ENCODE results near the gene ZFYVE28.

The ZFYVE28 gene

DNA sequence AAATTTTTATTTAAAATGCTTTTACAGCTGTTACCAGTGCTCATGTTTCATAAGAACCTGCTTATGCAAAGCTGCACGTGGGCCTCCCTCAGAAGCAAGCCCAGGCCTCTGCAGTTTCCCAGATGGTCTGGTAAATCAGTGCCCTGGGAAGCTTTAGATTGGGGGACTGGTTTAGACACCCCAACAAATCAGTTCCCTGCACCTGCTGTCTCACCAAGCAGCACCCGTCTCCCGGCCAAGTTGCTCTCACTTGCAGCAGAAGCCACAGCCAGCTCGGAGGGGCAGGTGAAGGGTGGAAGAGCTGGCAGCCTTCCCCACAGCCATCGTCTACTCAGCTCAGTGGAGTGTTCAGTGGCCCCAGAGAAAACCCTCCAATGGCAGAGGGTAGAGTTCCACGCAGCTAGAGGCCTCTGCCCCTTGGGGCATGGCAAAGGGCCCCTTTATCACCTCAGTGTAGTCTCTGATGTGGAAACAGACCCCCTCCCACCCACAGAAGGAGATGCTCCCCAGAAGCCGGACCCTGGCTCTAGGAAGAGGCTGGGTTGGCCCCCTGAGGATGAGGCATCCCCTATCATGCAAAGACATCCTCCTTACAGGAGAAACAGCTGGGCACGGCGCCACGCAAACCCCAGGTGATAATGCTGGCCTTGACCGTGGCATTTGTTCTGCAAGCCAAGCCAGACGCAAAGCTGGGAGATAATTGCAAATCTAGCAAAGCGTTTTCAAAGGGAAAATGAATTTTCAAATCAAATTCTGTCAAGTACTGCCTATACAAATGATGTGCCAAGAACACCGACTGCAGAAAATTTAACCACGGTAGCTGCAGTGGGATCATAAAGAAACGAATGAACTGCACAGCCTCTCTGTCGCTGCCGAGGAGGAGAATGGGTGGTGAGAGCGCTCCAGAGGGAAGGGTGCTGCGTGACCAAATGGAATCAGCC, 51.9 kb downstream of the ZFYVE28 start:
- no peak for DNase-seq

DNA sequence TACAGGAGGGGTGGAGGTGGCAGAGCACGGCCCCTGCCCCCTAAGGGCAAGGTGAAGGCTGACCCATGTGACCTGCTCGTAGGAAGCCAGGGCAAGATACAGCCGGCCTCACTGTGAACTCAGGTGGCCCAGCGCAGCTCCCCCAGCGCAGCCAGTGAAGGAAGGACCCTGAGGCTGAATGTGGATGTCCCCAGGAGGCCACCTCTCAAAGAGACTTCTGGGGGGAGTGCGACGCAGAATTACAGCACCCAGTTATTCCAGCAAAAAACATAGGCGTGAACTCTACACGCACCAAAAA, 52.6 kb downstream of the ZFYVE28 start:
- DNase-seq, result no peak

DNA sequence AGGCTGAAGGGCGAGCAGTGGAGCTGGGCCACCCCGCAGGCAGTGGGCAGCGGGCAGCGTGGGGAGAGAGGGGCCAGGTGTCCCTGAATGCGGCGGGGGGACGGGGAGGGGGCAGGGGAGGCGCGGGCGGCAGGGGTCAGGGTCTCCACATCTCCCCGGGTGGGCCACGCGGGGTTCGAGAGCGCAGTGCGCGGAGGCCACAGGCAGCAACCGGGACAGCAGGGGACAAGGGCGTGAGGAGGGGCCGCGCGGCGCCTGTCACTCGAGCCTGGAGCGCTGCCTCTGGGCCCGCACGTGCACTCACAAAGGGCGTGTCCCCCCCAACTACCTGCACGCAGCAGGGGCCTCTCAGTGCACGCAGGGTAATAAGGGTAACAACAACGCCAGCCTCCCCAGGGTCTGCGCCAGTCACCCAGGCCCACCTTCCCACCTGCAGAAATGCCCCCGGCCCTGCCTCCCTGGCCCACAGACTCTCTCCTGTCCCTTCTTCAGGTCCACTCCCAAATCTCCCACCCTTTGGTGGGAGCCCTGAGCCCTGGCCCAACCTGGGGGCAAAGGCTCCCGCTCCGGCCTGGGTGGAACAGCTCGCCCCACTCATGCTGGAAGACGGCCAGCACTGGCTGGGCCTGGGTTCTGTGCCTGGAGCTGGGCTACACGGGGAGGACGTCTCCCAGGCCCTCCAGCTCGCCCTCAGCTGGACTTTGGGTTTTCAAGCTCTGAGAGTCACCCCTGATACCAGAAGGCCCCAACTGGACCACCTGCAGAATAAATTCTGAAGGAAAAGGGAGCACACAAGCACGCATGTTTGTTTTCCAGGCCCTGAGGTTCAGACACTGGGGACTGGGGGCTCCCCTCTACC, 53.2 kb downstream of the ZFYVE28 start:
- no peak for DNase-seq

DNA sequence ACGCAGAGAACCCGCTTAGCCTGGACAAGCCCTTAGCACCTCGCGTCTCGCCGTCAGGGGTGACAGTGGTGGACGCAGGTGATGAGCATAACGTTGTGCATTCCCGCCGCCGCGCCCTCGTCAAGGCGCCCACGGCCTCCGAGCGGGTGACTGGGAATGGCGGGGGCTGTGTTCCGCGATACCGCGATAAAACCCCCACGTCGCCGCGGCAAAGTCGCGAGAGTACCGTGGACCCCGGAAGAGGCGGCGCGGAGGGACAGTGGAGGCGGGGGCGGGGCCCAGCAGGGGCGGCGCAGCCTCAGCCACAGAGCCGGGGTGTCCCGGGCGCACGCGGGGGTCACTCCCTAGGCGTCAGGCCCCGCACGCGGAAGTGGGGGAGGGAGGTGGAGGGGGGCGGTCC, 53.8 kb downstream of the ZFYVE28 start:
- DNase-seq, result no peak

DNA sequence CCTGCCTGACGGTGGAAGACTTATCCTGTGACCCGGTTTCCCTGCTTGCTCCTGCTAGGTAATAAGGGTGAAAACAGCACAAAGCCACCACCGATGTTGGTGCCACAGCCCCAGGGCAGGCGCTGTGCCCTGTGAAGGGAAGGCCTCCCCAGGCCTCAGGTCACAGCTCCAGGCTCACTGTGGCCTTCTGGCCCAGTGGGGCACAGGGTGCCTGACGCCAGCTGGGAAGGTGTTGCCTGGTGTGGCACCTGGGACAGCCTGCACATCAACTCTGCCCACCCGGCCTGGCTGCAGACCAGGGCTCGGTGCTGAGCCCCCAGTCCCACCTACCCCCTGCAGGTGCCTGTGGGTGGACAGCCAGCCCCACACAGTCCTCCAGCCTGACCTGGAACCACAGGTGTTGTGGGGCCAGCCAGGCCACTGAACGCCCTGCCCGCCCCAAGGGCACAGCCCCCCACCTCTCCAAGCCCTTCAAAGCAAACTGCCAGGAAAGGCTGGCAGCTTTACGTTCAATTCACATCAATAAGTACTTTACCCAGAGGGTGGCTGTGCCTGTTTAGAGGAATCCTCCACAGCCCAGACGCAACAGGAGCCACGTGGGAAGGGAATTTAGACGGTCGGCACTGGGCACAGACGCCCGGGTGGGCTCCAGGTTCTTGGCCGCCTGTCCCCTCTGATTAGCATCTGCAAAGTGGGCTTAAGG, 54.3 kb downstream of the ZFYVE28 start:
- DNase-seq, result no peak

DNA sequence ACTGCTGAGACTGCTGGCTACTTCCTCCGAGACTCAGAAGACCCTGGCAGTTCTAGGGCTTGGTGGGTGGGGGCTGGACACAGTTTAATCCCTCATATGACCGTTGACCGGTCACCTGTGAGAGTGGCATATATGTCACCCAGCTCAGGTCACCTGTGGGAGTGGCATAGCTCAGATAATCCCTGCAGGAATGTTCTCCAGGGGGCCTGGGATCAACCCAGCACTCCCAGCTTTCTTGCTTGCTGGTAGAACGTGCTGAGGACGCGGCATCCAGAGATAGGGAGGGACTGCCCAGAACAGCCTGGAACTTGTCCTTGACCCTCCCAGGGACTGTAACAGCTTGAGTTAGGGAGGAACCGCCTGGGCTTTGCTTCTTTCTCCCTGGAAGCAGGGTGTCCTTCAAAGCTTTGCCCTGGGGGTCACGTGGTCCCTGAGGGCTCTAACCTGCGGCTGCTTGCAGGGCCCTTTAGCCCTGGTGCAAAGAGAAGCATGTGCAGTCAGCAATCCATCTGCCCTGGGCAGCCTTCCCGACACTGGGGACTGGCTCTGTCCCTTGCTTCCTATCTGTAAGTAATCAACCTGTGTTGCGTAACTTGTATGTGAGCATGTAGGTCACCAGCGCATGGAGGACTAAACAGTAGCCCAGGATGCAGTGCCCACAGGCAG, 55.3 kb downstream of the ZFYVE28 start:
- no peak for DNase-seq

DNA sequence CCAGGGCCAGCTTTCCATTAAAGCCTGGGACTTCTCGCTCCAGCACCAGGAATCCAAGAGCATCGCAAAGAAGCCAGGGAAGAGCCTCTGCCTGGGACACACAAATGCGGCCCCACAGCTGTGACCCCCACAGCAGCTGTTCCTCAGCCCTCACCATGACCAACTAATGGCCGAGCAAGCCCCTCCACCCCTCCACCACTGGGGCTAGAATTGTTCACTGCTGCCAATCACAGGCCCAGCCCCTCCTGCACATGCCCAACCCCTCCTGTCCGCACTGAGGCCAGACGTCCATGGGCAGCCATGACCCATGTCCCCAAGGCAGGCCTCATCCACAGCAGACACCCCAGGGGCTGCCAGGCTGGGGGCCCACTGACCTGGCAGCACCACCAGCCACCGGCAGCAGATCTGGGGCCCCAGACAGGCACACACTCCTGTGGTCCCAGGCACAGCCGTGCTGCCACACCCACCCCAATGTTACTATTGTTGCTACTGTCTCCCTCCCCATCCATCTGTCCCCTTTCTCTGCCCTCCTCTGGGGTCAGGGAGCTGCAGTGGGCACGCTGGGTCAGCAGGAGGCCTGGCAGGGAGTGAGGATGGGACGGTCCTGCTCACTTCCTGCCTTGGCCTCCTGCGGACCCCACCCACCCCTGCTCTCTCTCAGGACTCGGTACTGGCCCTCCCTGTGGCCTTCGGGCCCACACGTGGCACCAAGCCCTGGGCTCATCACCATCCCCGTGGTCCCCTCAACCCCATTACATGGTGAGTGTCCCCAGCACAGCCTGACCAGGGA, 56.0 kb downstream of the ZFYVE28 start:
- DNase-seq, result no peak

DNA sequence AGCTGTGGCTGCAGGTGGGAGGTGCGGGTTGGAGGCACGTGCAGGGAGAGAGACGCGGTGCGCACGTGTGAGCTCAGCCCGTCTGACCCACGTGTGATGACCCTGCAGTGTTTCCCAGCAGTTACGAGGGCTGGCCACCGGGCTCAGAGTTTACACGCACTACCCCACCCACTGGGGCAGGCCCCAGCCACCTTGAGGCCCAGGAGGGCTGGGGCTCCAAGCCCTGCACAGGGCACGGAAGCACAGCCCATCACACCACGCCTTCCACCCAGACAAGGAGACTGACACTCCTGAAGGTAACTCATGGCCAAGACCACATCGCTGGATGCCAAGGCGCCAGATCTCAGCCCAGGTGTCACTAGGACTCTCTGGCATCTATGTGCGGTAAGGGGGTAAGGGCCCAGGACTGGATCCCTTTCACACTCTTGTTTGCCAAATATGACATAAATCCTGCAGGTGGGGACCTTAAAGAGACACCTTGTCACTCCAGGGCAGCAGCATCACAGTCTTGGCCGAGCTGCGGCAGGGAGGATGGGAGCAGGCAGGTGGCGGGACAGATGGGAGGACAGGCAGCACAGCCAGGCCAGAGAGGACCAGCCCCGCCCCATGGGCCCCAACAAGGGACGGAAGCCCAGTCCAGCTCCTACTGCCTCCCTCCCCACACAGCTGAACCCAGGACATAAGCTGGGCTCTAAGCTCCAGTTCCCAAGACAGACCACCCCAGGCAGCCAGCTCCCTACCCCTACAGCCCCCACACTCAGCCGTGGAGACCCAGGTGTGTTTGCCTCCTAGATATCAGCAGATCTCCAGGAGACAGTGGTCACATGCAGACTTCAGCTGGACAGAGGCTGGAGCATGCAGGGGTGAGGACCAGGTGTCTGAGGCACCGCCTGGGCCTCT, 56.8 kb downstream of the ZFYVE28 start:
- DNase-seq, result no peak

DNA sequence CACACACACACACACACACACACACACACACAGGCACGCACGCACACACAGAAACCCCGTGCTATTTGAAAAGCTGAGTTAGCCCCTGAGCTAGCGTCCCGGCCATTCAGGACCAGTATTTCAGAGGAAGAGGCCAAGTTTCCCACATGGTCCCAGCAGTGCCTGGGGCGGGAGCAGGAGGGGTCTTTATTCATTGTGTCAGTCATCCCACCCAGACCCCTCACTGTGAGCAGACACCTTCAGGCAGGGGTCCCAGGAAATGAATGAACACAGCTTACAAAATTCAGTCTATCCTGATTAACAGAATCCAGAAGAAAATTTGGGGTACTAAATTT, 58.1 kb downstream of the ZFYVE28 start:
- DNase-seq, result no peak

DNA sequence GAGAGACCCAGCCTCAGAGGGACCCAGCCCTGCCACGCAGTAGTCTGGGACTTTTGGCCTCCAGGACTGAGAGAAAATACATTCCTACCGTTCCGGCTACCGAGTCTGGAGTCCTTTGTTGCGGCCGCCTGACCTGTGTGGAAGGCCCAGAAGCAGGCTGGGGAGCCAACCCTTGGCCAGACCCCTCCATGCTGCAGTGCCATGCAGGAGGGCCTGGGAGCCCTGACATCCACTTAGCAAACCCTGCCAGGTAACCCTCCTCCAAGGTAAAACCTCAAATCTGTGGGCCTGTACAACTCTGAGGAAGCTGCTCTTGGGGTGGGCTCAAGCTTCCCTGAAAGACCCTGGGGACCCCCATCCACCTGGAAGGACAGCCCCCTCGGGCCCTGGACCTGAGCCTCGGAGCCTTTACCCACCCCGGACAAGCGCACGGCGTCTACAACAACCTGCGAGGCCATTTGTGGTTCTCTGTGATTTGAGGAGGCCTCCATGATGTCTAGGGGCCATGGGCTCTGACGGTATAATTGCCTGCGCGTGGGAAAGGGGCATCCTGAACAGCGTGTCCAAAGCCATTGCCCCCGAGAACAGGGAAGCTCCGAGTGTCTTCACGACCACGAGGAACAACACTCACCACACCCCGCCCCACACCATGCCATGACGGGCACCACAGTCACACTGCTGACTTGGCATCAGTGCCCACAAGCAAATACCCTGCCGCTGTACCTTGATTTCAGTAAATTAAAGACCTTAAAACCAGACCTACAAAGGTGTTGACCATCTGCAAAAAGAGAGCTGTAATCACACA, 58.7 kb downstream of the ZFYVE28 start:
- DNase-seq, result no peak

DNA sequence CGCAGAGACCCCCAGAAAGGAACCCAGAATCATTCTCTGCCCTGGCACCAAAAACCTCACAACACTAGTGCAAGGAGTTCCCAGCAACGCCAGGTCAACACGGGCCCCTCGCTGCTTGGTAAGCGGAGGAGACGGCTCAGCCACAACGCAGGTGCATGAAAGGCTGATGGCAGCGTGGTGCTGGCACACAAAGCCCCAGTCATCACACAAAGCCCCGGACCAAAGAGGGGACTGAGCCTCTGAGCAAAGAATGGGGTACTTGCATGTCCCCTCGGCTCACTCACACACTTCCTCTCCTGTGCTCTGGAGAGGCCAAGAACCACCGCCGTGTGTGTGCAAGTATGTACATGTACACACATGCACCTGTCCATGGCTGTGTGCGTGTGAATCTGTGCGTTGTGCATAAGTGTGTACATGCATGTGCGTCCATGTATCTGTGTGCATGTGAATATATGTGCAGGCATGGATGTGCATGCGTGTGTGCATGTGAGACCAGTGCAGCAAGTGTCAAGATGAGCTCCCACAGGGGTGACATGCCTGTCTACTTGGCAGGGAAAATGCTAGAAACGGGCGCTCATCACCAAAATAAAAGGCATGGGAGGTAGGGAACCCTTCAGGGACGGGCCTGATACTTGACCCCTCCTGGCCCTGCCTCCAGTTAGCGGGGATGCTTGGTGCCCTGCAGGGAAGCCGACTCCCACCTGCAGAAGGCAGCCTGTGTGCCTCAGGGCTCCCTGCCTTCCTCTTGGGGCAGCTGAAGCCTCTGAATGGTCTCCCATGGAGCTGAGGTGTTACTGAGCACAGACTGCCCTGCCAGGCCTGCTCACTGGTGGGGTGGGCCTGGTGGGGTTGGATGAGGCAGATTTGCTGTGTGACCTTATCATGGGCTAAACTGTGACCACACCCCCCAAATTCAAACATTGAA, 60.4 kb downstream of the ZFYVE28 start:
- no peak for DNase-seq

DNA sequence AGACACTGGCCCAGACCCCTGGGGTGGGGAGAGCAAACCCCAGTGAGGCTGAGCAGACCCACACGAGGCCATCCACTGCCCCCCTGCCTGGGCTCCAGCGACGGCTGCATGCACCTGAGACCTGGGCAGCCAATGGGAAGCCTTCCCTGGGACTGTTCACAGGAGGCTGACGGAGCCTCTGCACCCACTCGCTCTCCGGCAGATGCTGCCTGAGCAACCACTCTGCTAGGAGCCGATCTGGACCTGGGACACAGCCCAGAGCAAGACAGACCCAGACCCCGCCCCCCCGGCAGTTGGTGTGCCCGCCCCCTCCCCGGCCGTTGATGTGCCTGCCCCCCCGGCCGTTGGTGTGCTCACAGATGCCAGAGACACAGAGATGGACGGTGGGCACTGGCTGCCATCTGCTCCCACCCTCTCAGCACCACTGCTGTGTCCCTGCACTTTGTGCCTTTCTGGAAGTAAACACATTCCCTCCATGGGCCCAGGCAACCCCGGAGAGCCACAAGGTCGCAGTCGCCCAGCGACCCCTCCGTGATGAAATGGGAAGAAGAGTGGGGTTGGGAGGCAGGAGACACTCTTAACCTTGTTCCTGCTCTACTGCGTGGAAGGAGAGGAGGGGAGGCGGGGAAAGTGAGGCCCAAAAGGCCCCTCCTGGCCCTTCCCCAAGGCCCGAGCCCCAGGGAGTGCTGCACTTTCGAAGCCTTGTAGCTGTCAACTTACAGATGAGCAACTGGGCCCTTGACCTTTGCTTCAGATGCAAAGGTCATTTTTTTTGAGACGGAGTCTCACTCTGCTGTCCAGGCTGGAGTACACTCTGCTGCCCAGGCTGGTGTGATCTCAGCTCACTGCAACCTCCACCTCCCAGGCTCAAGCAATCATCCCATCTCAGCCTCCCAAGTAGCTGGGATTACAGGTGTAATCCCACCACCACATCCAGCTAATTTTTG, 62.0 kb downstream of the ZFYVE28 start:
- no peak for DNase-seq

DNA sequence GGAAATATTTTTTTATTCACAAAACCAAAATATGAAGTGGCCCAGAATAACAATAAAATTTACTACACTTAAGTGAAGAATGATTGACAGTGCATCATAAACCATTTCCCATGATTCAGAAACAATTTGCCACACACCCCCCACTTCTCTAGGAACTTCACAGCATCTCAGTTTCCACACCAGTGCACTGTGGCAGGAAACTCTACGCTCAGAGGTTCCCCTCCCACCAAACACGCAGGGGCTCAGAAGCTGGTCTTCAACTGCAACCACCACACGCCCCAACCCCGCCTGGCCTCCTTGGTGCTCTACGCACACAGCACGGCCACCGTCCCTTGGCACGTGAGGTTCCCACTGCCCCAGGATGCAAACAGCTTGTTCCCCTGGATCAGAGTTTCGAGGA, 63.7 kb downstream of the ZFYVE28 start:
- DNase-seq, result no peak

DNA sequence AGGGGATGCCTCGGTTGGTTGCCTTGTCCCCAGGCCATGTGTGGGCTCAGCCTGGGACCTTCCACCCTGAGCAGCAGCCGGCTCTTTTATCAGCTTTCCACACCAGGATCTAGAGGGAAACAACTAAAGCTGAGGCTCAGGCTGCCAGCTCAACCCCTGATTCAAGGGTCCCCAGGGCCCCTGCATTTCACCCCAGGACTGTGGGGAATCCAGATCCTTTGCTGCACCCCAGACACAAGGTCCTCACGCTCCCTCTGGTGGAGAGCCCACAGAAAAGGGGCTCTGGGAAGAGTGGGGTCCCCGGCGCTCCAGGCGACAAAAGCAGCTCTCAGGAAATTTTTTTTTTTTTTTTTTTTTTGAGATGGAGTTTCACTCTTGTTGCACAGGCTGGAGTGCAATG, 64.3 kb downstream of the ZFYVE28 start:
- no peak for DNase-seq

DNA sequence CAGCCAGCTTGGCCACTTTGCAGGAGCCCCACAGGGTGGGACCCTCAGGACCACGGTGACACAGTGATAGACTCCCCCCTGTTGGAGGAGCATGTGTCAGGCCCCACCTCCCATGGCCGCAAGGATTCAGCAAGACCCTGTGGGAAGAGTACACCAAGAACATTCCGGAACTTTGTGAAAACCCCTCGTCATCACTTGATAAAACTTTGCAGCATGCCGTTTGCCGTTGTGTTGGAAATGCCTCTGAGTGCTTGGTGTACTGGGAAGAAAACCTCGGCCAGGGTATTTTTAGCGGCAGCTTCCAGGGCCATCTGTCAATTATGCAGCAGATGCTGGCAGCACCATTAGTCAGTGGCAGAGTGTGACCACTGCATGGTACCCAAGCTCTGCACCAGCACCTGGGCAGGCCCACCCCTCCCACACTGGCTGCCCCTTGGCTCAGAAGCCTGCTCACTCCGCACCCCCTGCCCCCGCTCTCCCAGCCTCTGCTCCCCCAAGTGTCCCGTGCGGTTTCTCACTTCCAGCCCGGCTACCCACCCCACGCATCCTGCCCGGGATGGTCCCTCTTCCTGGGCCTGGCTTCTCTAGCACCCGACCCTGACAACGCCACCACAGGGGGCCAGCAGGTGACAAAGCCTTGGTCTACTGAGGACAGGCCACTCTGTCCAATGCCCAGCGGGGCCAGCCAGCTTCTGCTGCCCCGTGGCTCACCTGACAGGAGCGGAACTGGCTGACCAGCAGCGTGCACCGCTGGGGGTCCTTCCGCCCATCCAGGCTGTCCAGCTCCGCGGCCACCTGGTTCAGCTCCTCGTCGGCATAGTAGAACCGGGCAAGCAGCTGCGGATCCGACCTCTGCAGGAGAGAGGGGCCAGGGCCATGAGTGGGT, 65.0 kb downstream of the ZFYVE28 start:
- DNase-seq, result no peak

DNA sequence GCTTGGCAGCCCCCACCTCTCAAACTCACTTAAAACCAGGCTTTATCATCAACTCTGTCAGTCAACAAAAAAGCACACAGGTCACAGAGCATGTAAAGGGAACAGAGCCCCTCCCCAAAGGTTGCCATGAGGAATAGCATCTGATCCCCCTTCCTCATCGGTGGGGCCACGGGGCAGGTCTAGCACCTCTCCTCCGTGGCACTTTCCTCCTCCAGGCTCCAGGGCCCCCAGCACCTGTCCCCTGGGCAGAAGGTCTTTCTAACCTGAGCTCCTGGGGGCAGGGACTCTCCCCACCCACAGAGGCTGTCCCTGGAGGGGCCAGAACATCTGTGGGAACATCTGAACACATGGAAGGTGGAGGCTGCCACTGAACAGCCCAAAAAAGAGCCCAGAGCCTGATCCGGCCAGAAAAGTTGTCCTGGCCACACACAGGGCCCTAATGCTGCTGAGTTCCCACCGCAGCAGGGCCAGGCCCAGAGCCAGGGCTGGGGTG, 65.7 kb downstream of the ZFYVE28 start:
- DNase-seq, result no peak

DNA sequence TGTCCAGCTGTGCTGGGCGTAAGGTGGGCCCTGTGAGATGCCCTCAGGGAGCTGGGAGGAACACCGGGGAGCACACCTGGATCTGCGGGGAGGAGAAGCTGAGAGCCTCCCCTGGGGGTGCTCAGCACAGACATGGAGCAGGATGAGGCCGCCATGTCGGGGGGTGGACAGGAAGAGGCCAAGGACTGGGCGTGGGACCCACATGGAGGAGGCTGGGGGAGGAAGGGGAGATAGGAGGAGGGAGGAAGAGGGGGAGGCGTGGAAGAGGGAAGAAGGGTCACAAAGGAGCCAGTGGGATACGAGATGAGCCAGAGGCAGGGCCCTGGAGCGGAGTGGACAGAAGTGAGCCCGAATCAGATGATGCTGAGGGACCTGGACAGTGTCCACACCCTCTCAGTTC, 66.3 kb downstream of the ZFYVE28 start:
- DNase-seq, result no peak

All from NCI-H1436 (cell line).